GM19043 (cell line): Measurements from ENCODE around the gene ELMOD1.

Experiments used
- ATAC-seq: cut with Tn5 transposase; IDR thresholded peaks from one replicate; pipeline ENCODE4 v1.9.1; 2021; ENCODE audit warnings: low read depth; ENCODE audit not compliant: unreplicated experiment

ELMOD1 gene

GRCh38 chr11:107682572-107682971 is 91.6 kb downstream of the ELMOD1 start:
- ATAC-seq = no peak

GRCh38 chr11:107683061-107683460 is 92.1 kb downstream of the ELMOD1 start:
- no peak for ATAC-seq

GRCh38 chr11:107683807-107684206 is 92.9 kb downstream of the ELMOD1 start:
- no peak for ATAC-seq

GRCh38 chr11:107688322-107688918 is 97.5 kb downstream of the ELMOD1 start:
- ATAC-seq = no peak

GRCh38 chr11:107689317-107690202 is 98.6 kb downstream of the ELMOD1 start:
- peak; percentile 72 for ATAC-seq

- ATAC-seq = no peak
These were observed 100.2 kb downstream of the ELMOD1 start for GRCh38 chr11:107691000-107691750.

GRCh38 chr11:107695446-107695845 is 104.5 kb downstream of the ELMOD1 start:
- no peak for ATAC-seq

GRCh38 chr11:107696140-107696539 is 105.2 kb downstream of the ELMOD1 start:
- no peak for ATAC-seq

- no peak for ATAC-seq
These were observed 106.3 kb downstream of the ELMOD1 start for GRCh38 chr11:107697291-107697690.

GRCh38 chr11:107699371-107700285 is 108.7 kb downstream of the ELMOD1 start:
- ATAC-seq = no peak

- no peak for ATAC-seq
These were observed 111.2 kb downstream of the ELMOD1 start for GRCh38 chr11:107702109-107702660.

GRCh38 chr11:107702723-107703122 is 111.8 kb downstream of the ELMOD1 start:
- ATAC-seq = no peak

GRCh38 chr11:107704451-107704850 is 113.5 kb downstream of the ELMOD1 start:
- ATAC-seq = no peak

- ATAC-seq = no peak
These were observed 114.1 kb downstream of the ELMOD1 start for GRCh38 chr11:107705027-107705426.

- ATAC-seq = no peak
These were observed 115.6 kb downstream of the ELMOD1 start for GRCh38 chr11:107706531-107706930.

- no peak for ATAC-seq
These were observed 116.3 kb downstream of the ELMOD1 start for GRCh38 chr11:107707215-107707671.

- no peak for ATAC-seq
These were observed 116.9 kb downstream of the ELMOD1 start for GRCh38 chr11:107707807-107708206.

GRCh38 chr11:107708792-107709191 is 117.8 kb downstream of the ELMOD1 start:
- ATAC-seq = no peak

- no peak for ATAC-seq
These were observed 119.4 kb downstream of the ELMOD1 start for GRCh38 chr11:107710301-107710700.
